Ovary (tissue), 9 donors: ENCODE measurements around the gene BCO1. TPM values are rescaled to one million over a fixed set of nuclear protein-coding genes. Genes with fewer than 3 reads are reported as not detected.
A peak's percentile ranks its signal among the peaks of the same experiment; 100 is the strongest.

Source experiments
- DNase-seq, 5 donors: peaks; one replicate each; pipeline ENCODE4 v3.0.0-alpha.2; 2019 to 2020
- H3K27ac ChIP-seq, 2 donors: fragments of 200-600 bp; one replicate each; pipeline versions ENCODE4 v1.5.1 to v1.8.0; 2019 to 2022
- H3K27me3 ChIP-seq: fragments of 200-600 bp; one replicate; pipeline ENCODE4 v1.8.0; 2022
- H3K36me3 ChIP-seq: fragments of 200-600 bp; sonication (generic); one replicate; pipeline ENCODE4 v1.5.1; 2019
- H3K4me1 ChIP-seq: one replicate; pipeline ENCODE4 v1.8.1; 2013; ENCODE audit warnings: mild to moderate bottlenecking, moderate library complexity; ENCODE audit not compliant: insufficient read depth
- H3K4me3 ChIP-seq: fragments of 200-600 bp; sonication (generic); one replicate; pipeline ENCODE4 v1.5.1; 2017
- H3K9me3 ChIP-seq, 2 donors: fragments of 200-600 bp in 1 of 2; sonication (generic) in 1 of 2; one replicate each; pipeline versions ENCODE4 v1.5.1 to v1.8.1; 2013 to 2019; ENCODE audit warnings: mild to moderate bottlenecking in 1 of 2, moderate library complexity in 1 of 2
- EP300 ChIP-seq: sonication (generic); formaldehyde crosslinking; IDR thresholded peaks from one replicate; pipeline ENCODE4 v1.6.1; 2017; ENCODE audit warnings: antibody characterized with exemption
- POLR2A ChIP-seq: fragments of 450-650 bp; IDR thresholded peaks from one replicate; pipeline ENCODE4 v1.6.1; 2017; ENCODE audit warnings: antibody characterized with exemption, mild to moderate bottlenecking, moderate library complexity
- WGBS, 3 donors: extraction: QIAGEN DNeasy Blood & Tissue Kit in 1 of 3; methylation state at CpG; one replicate each; pipeline versions ENCODE4 v1.1.5 to v1.1.7; 2013 to 2017; 5-methylcytosine and 5-hydroxymethylcytosine counted together
- intact Hi-C, 4 donors: fragments of 100-400 bp; cut with DNase I; formaldehyde crosslinking; loops; one replicate each; pipeline versions ENCODE4 v1.11.0 to v1.15.1; 2022 to 2023
- polyA plus RNA-seq, 2 donors: library from polyadenylated mRNA; stranded (reverse); fragments of 200-250 nt in 1 of 2; fragments of 350-450 nt in 1 of 2; fragmentation: Illumina TruSeq in 1 of 2; extraction: RNeasy Lipid Tissue Mini Kit (QIAGEN cat#74804) in 1 of 2; gene quantifications; one replicate each; pipeline ENCODE4 v1.2.3, GENCODE V29; 2013 to 2014
- total RNA-seq, 7 donors: library from RNA; depleted of rRNA in 2 of 7; stranded (reverse); fragments of >200 nt in 2 of 7; fragmentation: NEBNext Ultra II Directional in 3 of 7; extraction: Animal tissue kit (Norgen Biotek cat#: 25700) in 3 of 7; gene quantifications; one replicate each; pipeline versions ENCODE4 v1.1.0 to v1.2.4, GENCODE V29; 2016 to 2023
- TF ChIP-seq, protein P1 (sequence below), 3 donors: fragments of 450-650 bp in 2 of 3; fragments of 200-600 bp in 1 of 3; IDR thresholded peaks; one replicate each; pipeline versions ENCODE4 v1.5.1 to v1.8.0; 2016 to 2022; ENCODE audit warnings: antibody characterized with exemption in 3 of 3, mild to moderate bottlenecking in 1 of 3
- donor health status: DM: no; HTN: no; CAD: no; lungs with moderate emphysema.
- donor health status: DM: no; HTN: no; CAD: no.
- donor health status: Bipolar disorder and iron deficiency.
- donor health status: DM: yes; HTN: yes; CAD: no.
- donor health status: DM: no; HTN: no; CAD: no.
- donor health status: DM: yes; HTN: yes; CAD: no.

BCO1 gene
- total and polyA plus RNA-seq, 9 donors = 0.45 to 2.5 (median 0.87) TPM

- DNase-seq = no peak
- H3K36me3 ChIP-seq = no peaks in the 10 kb centered on the region
- no peaks in the 10 kb centered on the region for H3K27me3 ChIP-seq
- no peak overlapping the region for H3K27ac ChIP-seq
- no peak overlapping the region for H3K4me3 ChIP-seq
- H3K9me3 ChIP-seq = no peaks in the 10 kb centered on the region
- intact Hi-C loops = no loop called here
- TF ChIP-seq POLR2A (no peak), EP300 (no peak)
- TF ChIP-seq, protein P1, sequence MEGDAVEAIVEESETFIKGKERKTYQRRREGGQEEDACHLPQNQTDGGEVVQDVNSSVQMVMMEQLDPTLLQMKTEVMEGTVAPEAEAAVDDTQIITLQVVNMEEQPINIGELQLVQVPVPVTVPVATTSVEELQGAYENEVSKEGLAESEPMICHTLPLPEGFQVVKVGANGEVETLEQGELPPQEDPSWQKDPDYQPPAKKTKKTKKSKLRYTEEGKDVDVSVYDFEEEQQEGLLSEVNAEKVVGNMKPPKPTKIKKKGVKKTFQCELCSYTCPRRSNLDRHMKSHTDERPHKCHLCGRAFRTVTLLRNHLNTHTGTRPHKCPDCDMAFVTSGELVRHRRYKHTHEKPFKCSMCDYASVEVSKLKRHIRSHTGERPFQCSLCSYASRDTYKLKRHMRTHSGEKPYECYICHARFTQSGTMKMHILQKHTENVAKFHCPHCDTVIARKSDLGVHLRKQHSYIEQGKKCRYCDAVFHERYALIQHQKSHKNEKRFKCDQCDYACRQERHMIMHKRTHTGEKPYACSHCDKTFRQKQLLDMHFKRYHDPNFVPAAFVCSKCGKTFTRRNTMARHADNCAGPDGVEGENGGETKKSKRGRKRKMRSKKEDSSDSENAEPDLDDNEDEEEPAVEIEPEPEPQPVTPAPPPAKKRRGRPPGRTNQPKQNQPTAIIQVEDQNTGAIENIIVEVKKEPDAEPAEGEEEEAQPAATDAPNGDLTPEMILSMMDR (IDR thresholded peaks at IDR 0.05) = no peak
- WGBS, 3 donors = 79 to 86% (median 83%) methylated on average over 5 of the region's 5 CpGs
- H3K4me1 ChIP-seq = no peaks in the 10 kb centered on the region
Observed at GRCh38 chr16:81241706-81242105, 3.2 kb downstream of the BCO1 start.

GRCh38 chr16:81242977-81243618 is 4.6 kb downstream of the BCO1 start:
- H3K9me3 ChIP-seq = no peaks in the 10 kb centered on the region
- no peak overlapping the region for H3K4me3 ChIP-seq
- no peaks in the 10 kb centered on the region for H3K36me3 ChIP-seq
- TF ChIP-seq, protein P1 (IDR thresholded peaks at IDR 0.05) = no peak
- TF ChIP-seq EP300 = no peak
- TF ChIP-seq POLR2A = no peak
- 88 to 92% (median 88%) methylated on average over 8 of the region's 8 CpGs for WGBS, 3 donors
- no peaks in the 10 kb centered on the region for H3K27me3 ChIP-seq
- intact Hi-C loops = no loop called here
- no peaks in the 10 kb centered on the region for H3K4me1 ChIP-seq
- no peak for DNase-seq
- no peak overlapping the region for H3K27ac ChIP-seq

DNA sequence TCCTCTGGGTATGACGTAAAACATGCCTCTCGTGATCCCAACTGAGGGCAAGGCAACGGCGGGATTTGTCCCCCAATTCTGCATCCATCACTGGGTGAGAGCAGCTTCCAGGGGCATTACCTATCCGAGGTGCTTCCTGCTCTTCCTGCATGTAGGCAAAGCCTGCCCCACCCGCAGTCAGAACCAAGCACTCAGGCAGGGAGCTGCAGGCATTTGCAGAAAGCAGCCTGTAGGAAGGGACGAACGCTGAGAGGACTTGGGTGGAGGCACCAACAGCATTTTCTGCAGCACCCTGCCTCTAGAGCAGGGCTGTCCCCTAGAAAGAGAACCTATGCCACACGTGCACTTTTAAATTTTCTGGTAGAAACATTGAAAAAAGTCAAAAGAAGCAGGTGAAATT is 5.5 kb downstream of the BCO1 start:
- Histone ChIP-seq H3K27ac (no peak overlapping the region), H3K4me3 (no peak overlapping the region), H3K27me3 (no peaks in the 10 kb centered on the region), H3K4me1 (no peaks in the 10 kb centered on the region), H3K9me3 (no peaks in the 10 kb centered on the region), H3K36me3 (no peaks in the 10 kb centered on the region)
- no peak for DNase-seq
- 70 to 83% (median 76%) methylated on average over 9 of the region's 9 CpGs for WGBS, 3 donors
- TF ChIP-seq, protein P1 (IDR thresholded peaks at IDR 0.05) = no peak
- TF ChIP-seq EP300 (no peak), POLR2A (no peak)
- intact Hi-C loops = no loop called here

DNA sequence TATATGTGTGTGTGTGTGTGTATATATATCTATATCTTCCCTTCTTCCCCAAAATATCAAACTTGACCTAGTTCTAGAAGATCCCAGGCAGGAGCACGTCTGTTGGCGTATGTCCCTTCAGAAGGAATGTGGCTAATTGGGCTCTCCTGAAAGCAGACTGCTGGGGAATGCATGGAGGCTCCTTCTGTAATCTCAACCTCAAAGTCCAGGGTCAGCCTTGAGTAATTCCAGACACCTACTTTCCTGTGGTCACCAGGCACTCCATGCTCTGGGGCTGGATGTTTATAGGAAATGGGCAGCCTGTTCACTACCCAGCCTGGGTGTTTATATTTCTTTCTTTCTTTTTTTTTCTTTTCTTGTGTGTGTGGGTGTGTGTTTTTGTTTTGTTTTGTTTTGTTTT is 13.4 kb downstream of the BCO1 start:
- peaks cover 4% of the 10 kb centered on the region for H3K4me1 ChIP-seq
- DNase-seq = peak in 4 of 5 donors; percentile 21 to 57 (median 45)
- no peaks in the 10 kb centered on the region for H3K27me3 ChIP-seq
- H3K27ac ChIP-seq = peak overlapping the region in 1 of 2 donors; percentile 43
- 13 to 25% (median 19%) methylated on average over 2 of the region's 2 CpGs for WGBS, 3 donors
- intact Hi-C loops = no loop called here
- no peak overlapping the region for H3K4me3 ChIP-seq
- no peaks in the 10 kb centered on the region for H3K36me3 ChIP-seq
- no peaks in the 10 kb centered on the region for H3K9me3 ChIP-seq
- TF ChIP-seq EP300 (no peak), POLR2A (no peak)
- TF ChIP-seq, protein P1 (IDR thresholded peaks at IDR 0.05) = no peak
